Colonic mucosa (tissue), 4 donors: Measurements from ENCODE around the gene LIX1L. TPM values are rescaled to one million over a fixed set of nuclear protein-coding genes. Genes with fewer than 3 reads are reported as not detected.

ENCODE experiments used
- DNase-seq: peaks from one replicate; pipeline ENCODE4 v3.0.0-alpha.2; 2020
- H3K27ac ChIP-seq: fragments of 200-600 bp; one replicate; pipeline ENCODE4 v1.8.0; 2021
- H3K27me3 ChIP-seq: fragments of 200-600 bp; one replicate; pipeline ENCODE4 v1.8.0; 2021
- H3K36me3 ChIP-seq: fragments of 200-600 bp; one replicate; pipeline ENCODE4 v1.8.0; 2021
- H3K4me1 ChIP-seq: fragments of 200-600 bp; one replicate; pipeline ENCODE4 v1.8.0; 2021; ENCODE audit warnings: mild to moderate bottlenecking
- H3K4me3 ChIP-seq: fragments of 200-600 bp; one replicate; pipeline ENCODE4 v1.8.0; 2021
- H3K9ac ChIP-seq, 2 donors: one replicate each; pipeline ENCODE4 v1.7.0; 2013; ENCODE audit warnings: control low read depth in 2 of 2, low read depth in 2 of 2, low read length in 2 of 2
- H3K9me3 ChIP-seq: fragments of 200-600 bp; one replicate; pipeline ENCODE4 v1.8.0; 2021
- intact Hi-C: fragments of 100-400 bp; cut with DNase I; formaldehyde crosslinking; loops from one replicate; pipeline ENCODE4 v1.14.1; 2022
- total RNA-seq, 2 donors: library from RNA; stranded (reverse); fragmentation: NEBNext Ultra II Directional in 1 of 2; extraction: Animal tissue kit (Norgen Biotek cat#: 25700) in 1 of 2; gene quantifications; one replicate each; pipeline ENCODE4 v1.2.1, GENCODE V29; 2021
- TF ChIP-seq, protein P1 (sequence below): fragments of 200-600 bp; IDR thresholded peaks from one replicate; pipeline ENCODE4 v1.8.0; 2022; ENCODE audit warnings: antibody characterized with exemption, mild to moderate bottlenecking
- donor health status: healthy.
- donor health status: DM: no; HTN: no; CAD: no.
- donor health status: DM: no; HTN: no; CAD: no.

The LIX1L gene
- total RNA-seq, 2 donors from 2014 or later = 4.7 to 8.6 TPM

DNA sequence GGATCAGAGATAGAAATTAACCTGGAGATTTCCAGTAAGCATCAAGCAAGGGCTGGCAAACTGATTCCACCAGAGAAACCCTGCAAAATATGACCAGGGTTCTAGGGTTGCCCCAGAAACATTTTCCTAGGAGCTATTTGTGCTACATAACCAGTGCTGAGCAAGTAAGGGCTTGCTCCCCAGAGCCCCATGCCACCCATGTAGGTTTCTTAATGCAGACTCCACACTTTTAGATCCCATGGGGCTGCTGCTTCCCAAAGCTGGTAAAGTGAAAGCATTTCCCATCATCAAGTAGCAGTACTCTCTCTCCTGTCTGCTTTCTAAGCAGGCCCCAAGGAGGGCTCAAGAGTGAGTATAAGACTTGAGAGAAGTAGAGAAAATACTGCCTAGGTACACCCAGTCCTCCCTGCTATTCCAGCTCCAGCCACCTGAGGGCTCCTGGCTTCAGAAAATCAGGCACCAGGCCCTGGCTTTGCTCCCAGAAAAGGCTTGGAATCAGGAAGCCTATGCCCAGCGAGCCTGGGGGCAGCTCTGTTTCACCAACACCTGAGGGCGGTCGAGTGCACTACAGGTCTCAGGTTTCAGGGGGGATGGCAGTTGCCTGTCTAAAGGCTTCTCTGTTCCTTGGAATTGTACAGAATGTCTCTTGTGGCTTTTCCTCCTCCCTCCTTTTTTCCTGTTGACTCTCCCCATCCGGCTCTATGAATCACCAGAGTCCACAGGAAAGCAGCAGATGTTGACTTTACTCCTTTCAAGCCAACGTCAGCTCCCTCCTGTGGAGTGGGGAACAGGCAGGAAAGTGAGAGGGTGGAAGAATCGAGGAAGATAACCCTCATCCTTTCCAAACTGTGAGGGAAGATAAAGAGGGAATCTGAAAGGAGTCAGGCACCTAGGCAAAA, 66.0 kb downstream of the LIX1L start:
- H3K9ac ChIP-seq = peak overlapping the region in 1 of 2 donors; percentile 42
- no peak overlapping the region for H3K4me3 ChIP-seq
- H3K36me3 ChIP-seq = no peaks in the 10 kb centered on the region
- H3K27ac ChIP-seq = peak overlapping the region; percentile 84
- H3K9me3 ChIP-seq = no peaks in the 10 kb centered on the region
- DNase-seq = peak; percentile 97
- H3K4me1 ChIP-seq = peaks cover 7% of the 10 kb centered on the region
- TF ChIP-seq, protein P1, sequence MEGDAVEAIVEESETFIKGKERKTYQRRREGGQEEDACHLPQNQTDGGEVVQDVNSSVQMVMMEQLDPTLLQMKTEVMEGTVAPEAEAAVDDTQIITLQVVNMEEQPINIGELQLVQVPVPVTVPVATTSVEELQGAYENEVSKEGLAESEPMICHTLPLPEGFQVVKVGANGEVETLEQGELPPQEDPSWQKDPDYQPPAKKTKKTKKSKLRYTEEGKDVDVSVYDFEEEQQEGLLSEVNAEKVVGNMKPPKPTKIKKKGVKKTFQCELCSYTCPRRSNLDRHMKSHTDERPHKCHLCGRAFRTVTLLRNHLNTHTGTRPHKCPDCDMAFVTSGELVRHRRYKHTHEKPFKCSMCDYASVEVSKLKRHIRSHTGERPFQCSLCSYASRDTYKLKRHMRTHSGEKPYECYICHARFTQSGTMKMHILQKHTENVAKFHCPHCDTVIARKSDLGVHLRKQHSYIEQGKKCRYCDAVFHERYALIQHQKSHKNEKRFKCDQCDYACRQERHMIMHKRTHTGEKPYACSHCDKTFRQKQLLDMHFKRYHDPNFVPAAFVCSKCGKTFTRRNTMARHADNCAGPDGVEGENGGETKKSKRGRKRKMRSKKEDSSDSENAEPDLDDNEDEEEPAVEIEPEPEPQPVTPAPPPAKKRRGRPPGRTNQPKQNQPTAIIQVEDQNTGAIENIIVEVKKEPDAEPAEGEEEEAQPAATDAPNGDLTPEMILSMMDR = peak; percentile 90
- intact Hi-C loops = loop anchor here (2.0 kb wide), 1 partner anchor 121 kb away; no protein-coding TSS in a partner anchor
- no peaks in the 10 kb centered on the region for H3K27me3 ChIP-seq

DNA sequence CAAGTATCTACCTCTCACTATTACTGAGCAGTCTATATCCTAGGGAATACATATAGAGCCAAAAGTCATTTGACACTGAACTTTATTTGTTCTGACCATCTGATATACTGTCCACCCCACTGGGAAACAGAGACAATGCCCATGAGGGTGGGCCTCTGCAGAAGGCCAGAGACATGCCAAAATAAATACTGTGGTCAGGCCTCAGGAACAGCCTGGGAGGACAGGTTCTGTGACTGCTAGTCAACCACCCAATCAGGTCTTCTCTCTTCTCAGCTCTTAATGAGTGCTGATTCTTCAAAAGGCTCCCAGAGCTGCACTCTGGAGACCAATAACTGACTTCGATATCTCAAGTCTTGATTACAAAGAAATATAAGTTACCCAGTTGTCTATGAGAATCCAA, 66.7 kb downstream of the LIX1L start:
- no peak overlapping the region for H3K4me3 ChIP-seq
- H3K27me3 ChIP-seq = no peaks in the 10 kb centered on the region
- H3K36me3 ChIP-seq = no peaks in the 10 kb centered on the region
- no peak overlapping the region for H3K9ac ChIP-seq
- peak overlapping the region; percentile 84 for H3K27ac ChIP-seq
- DNase-seq = no peak
- intact Hi-C loops = loop anchor here (2.0 kb wide), 1 partner anchor 122 kb away; no protein-coding TSS in a partner anchor
- TF ChIP-seq, protein P1 = no peak
- peaks cover 7% of the 10 kb centered on the region for H3K4me1 ChIP-seq
- no peaks in the 10 kb centered on the region for H3K9me3 ChIP-seq

DNA sequence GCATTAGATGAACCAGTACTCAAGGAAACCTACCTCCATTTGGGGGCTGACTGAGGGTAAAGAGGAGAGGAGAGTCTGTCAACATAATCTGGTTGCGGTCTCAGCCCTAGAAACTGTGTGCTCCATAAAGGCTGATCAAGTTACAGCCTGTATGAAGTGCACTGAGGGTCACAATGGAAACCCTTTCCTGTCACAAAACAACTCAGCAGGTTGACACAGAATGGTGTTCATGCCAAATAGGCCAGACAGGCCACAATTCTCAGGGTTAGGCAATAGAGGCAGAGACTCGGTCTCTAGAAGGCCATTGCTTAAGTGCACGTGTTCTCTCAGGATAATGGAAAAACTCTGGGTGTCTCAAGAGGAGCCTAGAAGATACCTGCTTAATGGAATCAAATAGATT, 68.1 kb downstream of the LIX1L start:
- no peaks in the 10 kb centered on the region for H3K9me3 ChIP-seq
- H3K36me3 ChIP-seq = no peaks in the 10 kb centered on the region
- no peak overlapping the region for H3K9ac ChIP-seq
- TF ChIP-seq, protein P1 = no peak
- DNase-seq = no peak
- no peak overlapping the region for H3K27ac ChIP-seq
- H3K4me3 ChIP-seq = no peak overlapping the region
- no peaks in the 10 kb centered on the region for H3K27me3 ChIP-seq
- intact Hi-C loops = loop anchor here (2.0 kb wide), 1 partner anchor 123 kb away; no protein-coding TSS in a partner anchor
- peaks cover 7% of the 10 kb centered on the region for H3K4me1 ChIP-seq

DNA sequence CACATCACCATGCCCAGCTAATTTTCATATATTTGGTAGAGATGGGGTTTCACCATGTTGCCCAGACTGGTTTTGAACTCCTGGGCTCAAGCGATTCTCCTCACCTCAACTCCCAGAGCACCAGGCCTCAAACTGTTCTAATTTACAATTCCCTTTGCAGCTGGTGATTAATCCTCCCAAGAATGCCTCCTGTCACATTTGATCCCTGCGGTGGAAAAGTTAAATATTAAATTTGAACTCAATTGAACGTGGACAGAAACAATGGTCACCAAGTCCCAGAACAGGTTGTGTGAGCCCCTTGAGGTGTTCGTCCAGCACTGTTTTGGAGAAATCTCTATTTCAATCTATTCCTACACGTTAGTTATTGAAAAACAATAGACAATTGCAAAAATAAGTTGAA, 70.2 kb downstream of the LIX1L start:
- Histone ChIP-seq H3K27ac (no peak overlapping the region), H3K9ac (no peak overlapping the region), H3K9me3 (no peaks in the 10 kb centered on the region), H3K36me3 (no peaks in the 10 kb centered on the region), H3K4me3 (no peak overlapping the region), H3K27me3 (peaks cover 4% of the 10 kb centered on the region), H3K4me1 (peaks cover 7% of the 10 kb centered on the region)
- no peak for DNase-seq
- TF ChIP-seq, protein P1 = no peak
- intact Hi-C loops = no loop called here

DNA sequence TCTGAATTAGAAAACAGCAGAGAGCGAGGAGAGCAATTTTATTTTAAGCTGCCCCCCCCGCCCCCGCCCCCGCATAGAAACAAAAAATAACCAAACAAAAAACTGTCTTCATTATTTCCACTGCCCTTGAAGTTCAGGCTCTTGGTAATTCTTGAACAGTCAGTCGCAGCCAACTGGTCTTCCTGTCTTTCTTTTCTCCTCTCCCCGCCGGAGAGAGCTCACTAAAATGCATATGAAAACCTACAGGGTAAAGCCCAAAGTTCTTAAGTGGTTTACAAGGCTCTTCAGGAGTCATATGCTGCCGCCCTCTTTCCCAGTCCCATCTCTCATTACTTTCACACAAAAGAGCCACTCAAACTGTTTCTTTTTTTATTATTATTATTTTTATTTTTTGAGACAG, 71.0 kb downstream of the LIX1L start:
- TF ChIP-seq, protein P1 = no peak
- intact Hi-C loops = no loop called here
- H3K4me3 ChIP-seq = no peak overlapping the region
- no peak overlapping the region for H3K9ac ChIP-seq
- H3K27me3 ChIP-seq = peaks cover 4% of the 10 kb centered on the region
- H3K36me3 ChIP-seq = no peaks in the 10 kb centered on the region
- no peaks in the 10 kb centered on the region for H3K9me3 ChIP-seq
- H3K4me1 ChIP-seq = peaks cover 7% of the 10 kb centered on the region
- H3K27ac ChIP-seq = no peak overlapping the region
- no peak for DNase-seq
